CD4-positive, alpha-beta memory T cell (primary cell): ENCODE results near the gene NDP. TPM values are rescaled to one million over a fixed set of nuclear protein-coding genes. Genes with fewer than 3 reads are reported as not detected.

Experiments used
- CTCF ChIA-PET: fragments of 350-600 bp; sonication (Branson Sonifier 250); formaldehyde crosslinking; loops from one replicate; lab custom pipeline; 2021; ENCODE audit warnings: inconsistent platforms; ENCODE audit not compliant: partially characterized antibody; lab: Charles Lee
- POLR2A ChIA-PET: fragments of 350-600 bp; sonication (Branson Sonifier 250); formaldehyde crosslinking; loops from one replicate; lab custom pipeline; 2021; ENCODE audit not compliant: partially characterized antibody; lab: Charles Lee
- DNase-seq, 5 donors: peaks; one replicate each; pipeline versions ENCODE4 v3.0.0 to v3.0.0-alpha.2; 2020 to 2022; ENCODE audit warnings: mixed read lengths in 1 of 5
- H3K27ac ChIP-seq: one replicate; pipeline ENCODE4 v1.7.0; 2013; ENCODE audit warnings: low read depth, low read length
- H3K27me3 ChIP-seq: 2 replicates; pipeline ENCODE4 v1.7.0; 2013; ENCODE audit warnings: mild to moderate bottlenecking, low read length, moderate library complexity; ENCODE audit not compliant: insufficient read depth
- H3K36me3 ChIP-seq: 2 replicates; pipeline ENCODE4 v1.7.0; 2013; ENCODE audit warnings: mild to moderate bottlenecking, low read length, moderate library complexity; ENCODE audit not compliant: insufficient read depth
- H3K4me1 ChIP-seq: 2 replicates; pipeline ENCODE4 v1.7.0; 2013; ENCODE audit warnings: mild to moderate bottlenecking, low read length, moderate library complexity; ENCODE audit not compliant: insufficient read depth
- H3K4me3 ChIP-seq, 2 donors: one replicate each; pipeline ENCODE4 v1.7.0; 2013; ENCODE audit warnings: low read length in 2 of 2, mild to moderate bottlenecking in 1 of 2
- H3K9me3 ChIP-seq, 2 donors: one replicate each; pipeline ENCODE4 v1.7.0; 2013; ENCODE audit warnings: low read length in 2 of 2, control low read depth in 1 of 2; ENCODE audit not compliant: control insufficient read depth in 1 of 2
- H3K27ac Mint-ChIP-seq, 7 donors: one replicate each; pipeline ENCODE4 v1.8.0; 2020 to 2021; ENCODE audit warnings: mixed read lengths in 7 of 7, mild to moderate bottlenecking in 6 of 7, inconsistent platforms in 3 of 7, moderate library complexity in 3 of 7
- H3K27me3 Mint-ChIP-seq, 2 donors: one replicate each; pipeline ENCODE4 v1.8.0; 2020 to 2021; ENCODE audit warnings: mixed read lengths in 2 of 2
- H3K36me3 Mint-ChIP-seq, 2 donors: one replicate each; pipeline ENCODE4 v1.8.0; 2020 to 2021; ENCODE audit warnings: mixed read lengths in 2 of 2, inconsistent platforms in 1 of 2, mild to moderate bottlenecking in 1 of 2
- H3K4me1 Mint-ChIP-seq, 4 donors: one replicate each; pipeline ENCODE4 v1.8.0; 2020 to 2021; ENCODE audit warnings: mixed read lengths in 4 of 4, mild to moderate bottlenecking in 1 of 4
- H3K4me3 Mint-ChIP-seq, 8 donors: one replicate each; pipeline ENCODE4 v1.8.0; 2020 to 2021; ENCODE audit warnings: mixed read lengths in 8 of 8, mild to moderate bottlenecking in 7 of 8, moderate library complexity in 6 of 8, inconsistent platforms in 3 of 8
- H3K9me3 Mint-ChIP-seq, 8 donors: one replicate each; pipeline ENCODE4 v1.8.0; 2020 to 2021; ENCODE audit warnings: mixed read lengths in 8 of 8, mild to moderate bottlenecking in 5 of 8, inconsistent platforms in 3 of 8, moderate library complexity in 1 of 8
- intact Hi-C: fragments of 100-400 bp; cut with micrococcal nuclease; formaldehyde crosslinking; loops from one replicate; pipeline ENCODE4 v1.15.1; 2023
- polyA plus RNA-seq, 2 donors: library from polyadenylated mRNA; unstranded; fragments of 300-500 nt; fragmentation: Illumina TruSeq; gene quantifications; one replicate each; pipeline ENCODE4 v1.2.3, GENCODE V29; 2021
- total RNA-seq, 2 experiments: library from RNA; stranded (reverse); gene quantifications; one replicate each; pipeline ENCODE4 v1.2.3, GENCODE V29; 2021

The NDP gene
- total and polyA plus RNA-seq, 4 experiments from 2014 or later = not detected

DNA sequence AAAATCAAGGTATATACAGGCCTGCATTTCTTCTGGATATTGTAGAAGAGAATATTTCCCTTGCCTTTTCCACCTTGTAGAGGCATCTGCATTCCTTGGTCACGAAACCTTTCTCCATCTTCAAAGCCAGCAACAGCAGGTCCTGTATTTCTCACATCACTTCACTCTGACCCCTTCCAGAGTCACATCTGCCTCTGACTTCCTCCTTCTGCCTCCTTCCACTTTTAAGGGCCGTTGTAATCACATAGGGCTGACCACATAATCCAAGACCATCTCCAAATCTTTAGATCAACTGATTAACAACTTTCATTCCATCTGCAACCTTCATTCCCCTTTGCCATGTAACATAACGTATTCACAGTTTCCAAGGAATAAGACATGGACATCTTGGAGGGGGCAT is 38.3 kb upstream of the NDP start:
- peaks cover 10% of the 10 kb centered on the region for H3K4me1 ChIP-seq
- Mint-ChIP-seq H3K27ac (no peak overlapping the region), H3K4me1 (peaks cover 3 to 21% (median 9%) of the 10 kb centered on the region in 4 donors), H3K4me3 (no peak overlapping the region), H3K36me3 (no peaks in the 10 kb centered on the region), H3K27me3 (no peaks in the 10 kb centered on the region), H3K9me3 (peaks cover 0 to 1% (median 0%) of the 10 kb centered on the region in 8 donors)
- intact Hi-C loops = no loop called here
- ChIA-PET POLR2A (no interaction called here), CTCF (no interaction called here)
- H3K4me3 ChIP-seq = no peak overlapping the region
- no peaks in the 10 kb centered on the region for H3K27me3 ChIP-seq
- no peak for DNase-seq
- no peak overlapping the region for H3K27ac ChIP-seq
- H3K9me3 ChIP-seq = no peaks in the 10 kb centered on the region
- no peaks in the 10 kb centered on the region for H3K36me3 ChIP-seq

DNA sequence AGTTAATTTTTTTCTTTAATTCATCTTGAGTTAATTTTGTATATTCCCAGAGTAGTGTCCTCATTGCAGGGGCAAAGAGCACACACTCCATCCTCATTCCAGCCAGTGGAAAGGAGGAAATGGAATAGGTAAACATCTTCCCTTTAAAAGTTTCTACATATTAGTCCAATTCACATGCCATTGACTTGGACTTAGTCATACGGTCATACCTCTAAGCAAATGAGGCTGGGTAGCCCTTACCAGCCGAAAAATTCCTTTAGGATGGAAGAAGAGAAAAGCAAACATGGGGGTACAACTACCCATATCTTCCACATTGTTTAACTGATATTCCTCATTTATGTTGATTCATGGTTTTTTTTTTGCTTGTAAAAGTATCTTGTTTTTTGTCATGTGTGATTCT is 37.4 kb upstream of the NDP start:
- H3K27me3 Mint-ChIP-seq = no peaks in the 10 kb centered on the region
- no peaks in the 10 kb centered on the region for H3K36me3 ChIP-seq
- DNase-seq = no peak
- no peak overlapping the region for H3K27ac ChIP-seq
- no peaks in the 10 kb centered on the region for H3K36me3 Mint-ChIP-seq
- CTCF ChIA-PET = interaction anchor here (0.6 kb wide), 1 partner anchor 16 kb away, joined by 3 read pairs; no protein-coding TSS in a partner anchor
- intact Hi-C loops = no loop called here
- POLR2A ChIA-PET = no interaction called here
- peaks cover 0 to 1% (median 0%) of the 10 kb centered on the region in 8 donors for H3K9me3 Mint-ChIP-seq
- H3K4me1 ChIP-seq = peaks cover 10% of the 10 kb centered on the region
- no peaks in the 10 kb centered on the region for H3K9me3 ChIP-seq
- H3K4me3 ChIP-seq = no peak overlapping the region
- H3K27ac Mint-ChIP-seq = no peak overlapping the region
- peaks cover 3 to 21% (median 9%) of the 10 kb centered on the region in 4 donors for H3K4me1 Mint-ChIP-seq
- H3K27me3 ChIP-seq = no peaks in the 10 kb centered on the region
- H3K4me3 Mint-ChIP-seq = no peak overlapping the region

DNA sequence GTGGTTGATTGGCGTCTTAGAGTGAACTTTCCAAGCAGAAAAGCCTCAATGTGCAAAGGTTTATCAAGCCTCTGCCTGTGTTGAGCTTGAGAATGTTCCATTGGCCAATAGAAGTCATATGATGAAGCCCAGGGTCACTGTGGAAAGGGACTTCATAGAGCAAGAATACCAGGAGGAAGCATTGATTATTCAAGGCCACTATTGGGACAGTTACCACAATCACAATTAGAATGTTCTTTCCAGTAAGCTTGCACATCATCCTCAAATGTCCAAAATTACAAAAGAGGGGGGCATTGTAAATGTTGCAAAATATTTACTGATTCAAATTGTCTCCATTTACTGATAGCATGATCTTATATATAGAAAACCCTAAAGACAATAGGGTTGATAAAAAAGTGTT is 32.9 kb upstream of the NDP start:
- H3K36me3 Mint-ChIP-seq = no peaks in the 10 kb centered on the region
- Histone ChIP-seq H3K4me3 (no peak overlapping the region), H3K9me3 (no peaks in the 10 kb centered on the region), H3K27me3 (no peaks in the 10 kb centered on the region), H3K4me1 (no peaks in the 10 kb centered on the region), H3K27ac (no peak overlapping the region), H3K36me3 (no peaks in the 10 kb centered on the region)
- intact Hi-C loops = no loop called here
- no peaks in the 10 kb centered on the region for H3K9me3 Mint-ChIP-seq
- no peak for DNase-seq
- H3K4me1 Mint-ChIP-seq = no peaks in the 10 kb centered on the region
- POLR2A ChIA-PET = no interaction called here
- no peaks in the 10 kb centered on the region for H3K27me3 Mint-ChIP-seq
- H3K4me3 Mint-ChIP-seq = no peak overlapping the region
- CTCF ChIA-PET = no interaction called here
- no peak overlapping the region for H3K27ac Mint-ChIP-seq

DNA sequence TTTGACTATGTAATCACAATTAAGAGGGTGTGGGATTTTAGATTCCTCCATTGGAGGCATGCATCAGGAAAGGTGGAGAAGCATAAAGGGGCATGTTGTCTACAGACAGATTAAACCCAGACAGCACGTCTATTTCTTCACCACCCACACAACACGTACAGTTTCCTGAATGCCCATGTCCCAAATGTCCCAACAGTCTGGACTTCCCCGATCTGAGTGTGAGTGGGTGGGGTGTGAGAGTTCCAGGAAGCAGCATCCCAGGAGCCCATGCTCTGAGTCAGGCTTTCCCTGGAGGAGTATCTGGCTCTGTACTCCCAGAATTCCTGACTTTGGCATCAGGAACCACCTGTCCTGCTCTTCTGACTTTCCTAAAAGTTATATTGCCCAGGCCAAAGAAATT is 30.8 kb upstream of the NDP start:
- Mint-ChIP-seq H3K4me3 (no peak overlapping the region), H3K36me3 (no peaks in the 10 kb centered on the region), H3K27ac (no peak overlapping the region), H3K4me1 (no peaks in the 10 kb centered on the region), H3K27me3 (no peaks in the 10 kb centered on the region), H3K9me3 (peaks cover 0 to 2% (median 0%) of the 10 kb centered on the region in 8 donors)
- intact Hi-C loops = no loop called here
- no peaks in the 10 kb centered on the region for H3K9me3 ChIP-seq
- no peak overlapping the region for H3K27ac ChIP-seq
- no peaks in the 10 kb centered on the region for H3K36me3 ChIP-seq
- no peaks in the 10 kb centered on the region for H3K27me3 ChIP-seq
- DNase-seq = no peak
- no peak overlapping the region for H3K4me3 ChIP-seq
- POLR2A ChIA-PET = no interaction called here
- CTCF ChIA-PET = no interaction called here
- no peaks in the 10 kb centered on the region for H3K4me1 ChIP-seq

DNA sequence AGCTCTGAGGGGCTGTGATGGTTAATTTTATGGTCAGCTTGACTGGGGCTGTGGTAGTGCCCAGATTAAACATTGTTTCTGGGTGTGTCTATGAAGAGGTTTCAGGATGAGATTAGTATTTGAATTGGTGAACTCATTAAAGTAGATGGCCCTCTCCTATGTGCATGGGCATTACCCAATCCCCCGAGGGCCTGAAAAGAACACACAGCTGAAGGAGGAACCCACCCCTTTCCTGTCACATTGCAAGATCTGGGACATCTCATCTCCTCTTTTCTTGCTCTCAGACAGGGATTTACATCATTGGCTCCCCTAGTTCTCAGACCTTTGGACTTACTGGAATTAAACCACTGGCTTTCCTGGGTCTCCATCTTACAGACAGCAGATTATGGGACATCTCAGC is 29.4 kb upstream of the NDP start:
- Mint-ChIP-seq H3K27ac (no peak overlapping the region), H3K36me3 (no peaks in the 10 kb centered on the region), H3K27me3 (peaks cover 0 to under 1% of the 10 kb centered on the region in 2 donors), H3K4me1 (no peaks in the 10 kb centered on the region), H3K4me3 (no peak overlapping the region), H3K9me3 (peaks cover 0 to 2% (median 0%) of the 10 kb centered on the region in 8 donors)
- no peak overlapping the region for H3K4me3 ChIP-seq
- no peak for DNase-seq
- H3K27me3 ChIP-seq = no peaks in the 10 kb centered on the region
- no peak overlapping the region for H3K27ac ChIP-seq
- POLR2A ChIA-PET = no interaction called here
- no peaks in the 10 kb centered on the region for H3K4me1 ChIP-seq
- H3K36me3 ChIP-seq = no peaks in the 10 kb centered on the region
- CTCF ChIA-PET = no interaction called here
- no peaks in the 10 kb centered on the region for H3K9me3 ChIP-seq
- intact Hi-C loops = no loop called here

DNA sequence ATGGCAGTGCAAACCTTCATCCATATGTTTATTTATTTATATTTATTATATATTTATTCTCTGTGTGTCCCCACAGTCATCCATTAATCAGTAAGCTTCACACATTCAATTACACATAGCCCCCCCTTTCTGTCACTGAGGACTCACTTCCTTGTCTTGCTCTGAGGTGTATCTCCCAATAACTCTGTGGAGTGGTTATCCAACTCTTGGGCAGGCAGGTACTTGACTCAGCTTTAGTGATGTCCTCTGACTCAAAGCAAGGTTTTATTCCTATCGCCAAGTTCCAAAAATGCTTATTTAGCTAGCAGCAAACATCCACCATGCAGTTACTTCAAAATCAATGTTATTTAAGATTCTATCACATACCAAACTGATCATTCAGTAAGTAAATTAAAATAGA is 25.2 kb upstream of the NDP start:
- peaks cover 0 to 1% of the 10 kb centered on the region in 2 donors for H3K27me3 Mint-ChIP-seq
- H3K27ac Mint-ChIP-seq = no peak overlapping the region
- H3K4me3 ChIP-seq = no peak overlapping the region
- H3K4me1 Mint-ChIP-seq = no peaks in the 10 kb centered on the region
- ChIA-PET POLR2A (no interaction called here), CTCF (no interaction called here)
- no peak overlapping the region for H3K4me3 Mint-ChIP-seq
- H3K9me3 ChIP-seq = no peaks in the 10 kb centered on the region
- no peaks in the 10 kb centered on the region for H3K36me3 Mint-ChIP-seq
- H3K27ac ChIP-seq = no peak overlapping the region
- H3K9me3 Mint-ChIP-seq = peaks cover 0 to 2% (median 0%) of the 10 kb centered on the region in 8 donors
- intact Hi-C loops = no loop called here
- no peaks in the 10 kb centered on the region for H3K27me3 ChIP-seq
- DNase-seq = no peak
- no peaks in the 10 kb centered on the region for H3K4me1 ChIP-seq
- H3K36me3 ChIP-seq = no peaks in the 10 kb centered on the region

DNA sequence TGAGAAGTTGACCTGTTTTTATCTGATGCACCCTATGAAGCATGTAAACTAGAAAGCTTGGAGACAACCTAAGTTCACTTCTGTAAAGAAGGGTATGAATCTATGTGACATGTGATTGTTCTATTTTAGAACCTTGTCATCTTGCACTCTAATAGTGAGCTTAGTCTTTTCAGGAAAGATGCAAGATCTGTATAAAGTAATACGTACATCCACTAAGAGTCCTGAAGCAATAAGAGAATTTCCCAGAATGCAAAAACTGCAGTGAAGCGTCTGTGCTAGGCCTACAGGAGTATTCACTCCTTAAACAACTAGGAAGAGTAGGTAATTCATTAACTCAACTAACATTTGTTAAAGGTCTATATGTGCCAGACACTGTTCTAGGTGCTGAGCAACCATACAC is 23.3 kb upstream of the NDP start:
- POLR2A ChIA-PET = no interaction called here

DNA sequence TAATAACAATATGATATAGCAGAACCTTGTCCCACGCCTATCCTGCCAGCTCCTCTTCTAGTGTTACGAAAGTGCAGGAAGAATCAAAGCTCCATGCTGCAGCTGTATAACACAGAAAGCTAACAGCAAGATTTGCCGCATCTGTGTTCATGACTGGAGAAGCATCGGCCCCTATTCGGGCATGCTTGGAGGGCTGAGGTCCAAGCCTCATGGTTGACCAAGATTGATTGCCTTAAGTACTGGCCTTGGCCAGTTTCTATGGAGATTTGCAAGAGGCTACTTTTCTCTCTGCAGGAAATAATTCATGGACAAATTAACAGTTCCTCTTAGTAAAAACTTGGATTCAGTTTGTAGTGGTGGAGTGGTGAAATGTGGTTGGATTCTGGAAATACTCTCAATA is 12.9 kb upstream of the NDP start:
- Histone ChIP-seq H3K27me3 (no peaks in the 10 kb centered on the region), H3K4me1 (no peaks in the 10 kb centered on the region), H3K27ac (no peak overlapping the region), H3K4me3 (no peak overlapping the region), H3K36me3 (no peaks in the 10 kb centered on the region), H3K9me3 (no peaks in the 10 kb centered on the region)
- Mint-ChIP-seq H3K4me1 (no peaks in the 10 kb centered on the region), H3K36me3 (no peaks in the 10 kb centered on the region), H3K4me3 (no peak overlapping the region), H3K27ac (no peak overlapping the region), H3K27me3 (no peaks in the 10 kb centered on the region), H3K9me3 (no peaks in the 10 kb centered on the region)
- ChIA-PET POLR2A (no interaction called here), CTCF (no interaction called here)
- intact Hi-C loops = no loop called here
- DNase-seq = no peak

More for the DNA sequence above, 23.3 kb upstream of the NDP start:
- CTCF ChIA-PET = no interaction called here
- Mint-ChIP-seq H3K4me3 (no peak overlapping the region), H3K27me3 (peaks cover 0 to 1% of the 10 kb centered on the region in 2 donors), H3K4me1 (no peaks in the 10 kb centered on the region), H3K9me3 (peaks cover 0 to 2% (median 0%) of the 10 kb centered on the region in 8 donors), H3K36me3 (no peaks in the 10 kb centered on the region), H3K27ac (no peak overlapping the region)
- H3K4me3 ChIP-seq = no peak overlapping the region
- H3K27me3 ChIP-seq = no peaks in the 10 kb centered on the region
- no peaks in the 10 kb centered on the region for H3K4me1 ChIP-seq
- no peaks in the 10 kb centered on the region for H3K9me3 ChIP-seq
- intact Hi-C loops = no loop called here
- no peak overlapping the region for H3K27ac ChIP-seq
- no peak for DNase-seq
- no peaks in the 10 kb centered on the region for H3K36me3 ChIP-seq
